ENCODE results near the gene SAYSD1. TPM values are rescaled to one million over a fixed set of nuclear protein-coding genes. Genes with fewer than 3 reads are reported as not detected.

Gene SAYSD1
- total and polyA plus RNA-seq, 9 of the 15 experiments (the other 6 are each of a cell fraction or from before 2014, with no cell fraction given), result 3.5 to 19.1 (median 12.4) TPM

GRCh38 chr6:39093149-39093708 lies 21.8 kb downstream of the SAYSD1 start:
- no peaks in the 10 kb centered on the region for H3K36me3 ChIP-seq (ENCODE audit: control insufficient read depth, insufficient read depth, low read length)
- peaks cover 21 to 28% of the 10 kb centered on the region in 2 experiments; a peak in 4 of 5 replicates for H3K27me3 ChIP-seq (ENCODE audit: control insufficient read depth in 2 of 2, insufficient read depth in 2 of 2, low read length in 2 of 2)
- H3K9me1 ChIP-seq (ENCODE audit: control insufficient read depth, insufficient read depth, low read length), result no peaks in the 10 kb centered on the region
- no peak for FAIRE-seq
- WGBS (ENCODE audit: insufficient coverage, low coverage, missing lambda C conversion rate), result 6% methylated on average over 4 of the region's 4 CpGs
- in situ Hi-C loops (cut with MboI), result no loop called here
- H3K4me3 ChIP-seq, result no peak overlapping the region
- intact Hi-C loops (cut with micrococcal nuclease), result loop anchor here (2.0 kb wide), 1 partner anchor 90 kb away; no protein-coding TSS in a partner anchor
- H3K4me2 ChIP-seq (ENCODE audit: insufficient read depth, low read length), result no peak overlapping the region
- DNase-seq (ENCODE audit: extremely low read depth in 1 of 4, low spot score in 3 of 4), result no peak
- ChIA-PET CTCF (ENCODE audit: low intra/inter-chr PET ratio) (no interaction called here), POLR2A (interaction anchor here (0.7 to 1.4 kb wide), 4 partner anchors 9 to 91 kb away, joined by 3 to 5 read pairs (median 4); no protein-coding TSS in a partner anchor)
- H3K79me2 ChIP-seq (ENCODE audit: control insufficient read depth, insufficient read depth, low read length), result no peaks in the 10 kb centered on the region
- no TSS peak for BruUV-seq (replicated peaks)
- no peak for ATAC-seq
- H3K9ac ChIP-seq (ENCODE audit: insufficient read depth in 1 of 2, low read depth in 2 of 2, low read length in 2 of 2), result no peak overlapping the region
- H3K4me1 ChIP-seq (replicated peaks in 1 of 2; ENCODE audit: control insufficient read depth in 2 of 2, insufficient read depth in 2 of 2, low read length in 2 of 2), result no peaks in the 10 kb centered on the region; a peak in 1 of 5 replicates
- H2AFZ ChIP-seq (ENCODE audit: low read depth, low read length), result no peak overlapping the region
- no peaks in the 10 kb centered on the region for H3K9me3 ChIP-seq (replicated peaks; ENCODE audit: control insufficient read depth, insufficient read depth, low read depth, low read length)
- H3K27ac ChIP-seq (ENCODE audit: extremely low read depth, low read depth, low read length), result no peak overlapping the region
- peaks cover 4% of the 10 kb centered on the region; the same call in 1 of the 2 replicates for H4K20me1 ChIP-seq (replicated peaks; ENCODE audit: control insufficient read depth, insufficient read depth, low read length)
- TF ChIP-seq MTF1 (CRISPR knock-in tag; IDR thresholded peaks at IDR 0.05; ENCODE audit: borderline replicate concordance), result no peak
- TF ChIP-seq CTCF (IDR thresholded peaks at IDR 0.05 in 2 of 3, conservative IDR thresholded peaks at IDR 0.05 in 1 of 3; ENCODE audit: insufficient read depth in 2 of 3, low read depth in 1 of 3, low read length in 3 of 3), result no peak
- no peak for TF ChIP-seq ZNF695 (CRISPR knock-in tag; IDR thresholded peaks at IDR 0.05)
- TF ChIP-seq ZBTB33 (CRISPR knock-in tag; IDR thresholded peaks at IDR 0.05), result no peak
- no peak for TF ChIP-seq TAF7 (tag; IDR thresholded peaks at IDR 0.05)
- no peak for TF ChIP-seq ZNF655 (CRISPR knock-in tag; IDR thresholded peaks at IDR 0.05)
- no peak for TF ChIP-seq ZNF212 (CRISPR knock-in tag; IDR thresholded peaks at IDR 0.05)
- TF ChIP-seq HOMEZ (CRISPR knock-in tag; IDR thresholded peaks at IDR 0.05), result no peak
- no peak for TF ChIP-seq ZNF143 (CRISPR knock-in tag; IDR thresholded peaks at IDR 0.05)
- TF ChIP-seq HMG20A (CRISPR knock-in tag; conservative IDR thresholded peaks at IDR 0.05), result no peak
- no peak for TF ChIP-seq ZBTB49 (CRISPR knock-in tag; IDR thresholded peaks at IDR 0.05; ENCODE audit: borderline replicate concordance)
